HepG2 (cell line): Measurements from ENCODE around the gene F8A1. TPM values are rescaled to one million over a fixed set of nuclear protein-coding genes. Genes with fewer than 3 reads are reported as not detected.

ENCODE experiments used
- ATAC-seq: fragments of 200-7000 bp; cut with Tn5 transposase; 3 replicates; pipeline ENCODE4 v1.9.1; 2020; ENCODE audit warnings: mild to moderate bottlenecking, moderate library complexity
- BruUV-seq: library from RNA; stranded (reverse); fragments of 400-500 nt; replicated peaks from 2 replicates; lab custom pipeline; 2021; lab: Mats Ljungman, UMichigan
- CTCF ChIA-PET: fragments of 300-600 bp; formaldehyde crosslinking; extraction: SDS; loops from one replicate; lab custom pipeline; 2021; ENCODE audit warnings: low total read pairs, inconsistent platforms, low intra/inter-chr PET ratio; lab: Yijun Ruan, JAX
- POLR2A ChIA-PET: fragments of 350-600 bp; sonication (Branson Sonifier 250); formaldehyde crosslinking; loops from one replicate; lab custom pipeline; 2020; ENCODE audit warnings: antibody characterized with exemption, inconsistent platforms; lab: Yijun Ruan, JAX
- DNase-seq: peaks from one replicate; pipeline ENCODE4 v3.0.0-alpha.2; 2015; ENCODE audit warnings: low spot score
- FAIRE-seq: peaks from 3 replicates; lab custom pipeline; 2011; peaks lifted over from hg19 to GRCh38; lab: Jason Lieb, UNC
- H2AFZ ChIP-seq: one replicate; pipeline ENCODE4 v1.6.1; 2011; ENCODE audit warnings: low read length, inconsistent platforms
- H3K27ac ChIP-seq: fragments of 300-600 bp; 3 replicates; pipeline ENCODE4 v1.8.0; 2011; ENCODE audit warnings: mixed run types, mild to moderate bottlenecking, mixed read lengths, low read length, inconsistent platforms; ENCODE audit not compliant: insufficient read depth; ENCODE audit errors: extremely low read length
- H3K27me3 ChIP-seq, 2 experiments: fragments of 200-600 bp in 1 of 2; 2 replicates in 1 of 2; 3 replicates in 1 of 2; pipeline versions ENCODE4 v1.6.0 to v1.8.0; 2011; ENCODE audit warnings: low read length in 2 of 2, mild to moderate bottlenecking in 2 of 2, moderate library complexity in 2 of 2, inconsistent platforms in 1 of 2; ENCODE audit not compliant: insufficient read depth in 2 of 2, control insufficient read depth in 1 of 2
- H3K36me3 ChIP-seq, 2 experiments: fragments of 200-600 bp in 1 of 2; replicated peaks in 1 of 2; 2 replicates in 1 of 2; 3 replicates in 1 of 2; pipeline versions ENCODE4 v1.5.1 to v1.8.0; 2011; ENCODE audit warnings: low read length in 2 of 2, inconsistent platforms in 1 of 2; ENCODE audit not compliant: insufficient read depth in 2 of 2, control insufficient read depth in 1 of 2
- H3K4me1 ChIP-seq: 2 replicates; pipeline ENCODE4 v1.5.1; 2012; ENCODE audit warnings: low read length, inconsistent platforms; ENCODE audit not compliant: insufficient read depth
- H3K4me2 ChIP-seq: 2 replicates; pipeline ENCODE4 v1.6.0; 2011; ENCODE audit warnings: low read depth, low read length, inconsistent platforms
- H3K4me3 ChIP-seq, 3 experiments: fragments of 200-600 bp in 1 of 3; sonication (generic), shearing (Covaris generic) in 1 of 3; replicated peaks in 1 of 3; 2 replicates each; pipeline ENCODE4 v1.5.1; 2011 to 2016; ENCODE audit warnings: low read length in 3 of 3, inconsistent platforms in 2 of 3, low read depth in 2 of 3, mild to moderate bottlenecking in 2 of 3, control low read depth in 1 of 3, mixed read lengths in 1 of 3; ENCODE audit not compliant: insufficient read depth in 1 of 3
- H3K79me2 ChIP-seq: one replicate; pipeline ENCODE4 v1.6.1; 2011; ENCODE audit warnings: low read length, inconsistent platforms; ENCODE audit not compliant: insufficient read depth
- H3K9ac ChIP-seq: 2 replicates; pipeline ENCODE4 v1.6.0; 2011; ENCODE audit warnings: mild to moderate bottlenecking, low read depth, low read length, inconsistent platforms; ENCODE audit not compliant: insufficient read depth
- H3K9me3 ChIP-seq: 2 replicates; pipeline ENCODE4 v1.5.1; 2012; ENCODE audit warnings: mild to moderate bottlenecking, low read length
- H4K20me1 ChIP-seq: 2 replicates; pipeline ENCODE4 v1.6.0; 2011; ENCODE audit warnings: inconsistent platforms, mild to moderate bottlenecking, low read length, moderate library complexity; ENCODE audit not compliant: insufficient read depth
- ARHGAP35 ChIP-seq: sonication (generic); formaldehyde crosslinking; IDR thresholded peaks from 2 replicates; pipeline ENCODE4 v1.9.0; 2022; ENCODE audit warnings: mild to moderate bottlenecking, inconsistent platforms, moderate library complexity, missing genetic modification reagents, borderline replicate concordance
- GATAD2A ChIP-seq: IDR thresholded peaks from 2 replicates; pipeline ENCODE4 v1.6.1; 2016
- MED8 ChIP-seq: sonication (generic); formaldehyde crosslinking; IDR thresholded peaks from 2 replicates; pipeline ENCODE4 v1.8.1; 2023; ENCODE audit warnings: mild to moderate bottlenecking, missing genetic modification reagents; ENCODE audit not compliant: insufficient replicate concordance
- NFYB ChIP-seq: sonication (generic); formaldehyde crosslinking; IDR thresholded peaks from 2 replicates; pipeline ENCODE4 v1.4.0; 2020; ENCODE audit warnings: missing genetic modification reagents
- RFX1 ChIP-seq: fragments of 450-650 bp; IDR thresholded peaks from 2 replicates; pipeline ENCODE4 v1.6.1; 2017
- RFXANK ChIP-seq: IDR thresholded peaks from 2 replicates; pipeline ENCODE4 v1.6.1; 2016
- ZFP90 ChIP-seq: sonication (generic); formaldehyde crosslinking; IDR thresholded peaks from 2 replicates; pipeline ENCODE4 v1.8.0; 2022; ENCODE audit warnings: missing genetic modification reagents, mild to moderate bottlenecking, inconsistent platforms, borderline replicate concordance
- ZNF160 ChIP-seq: sonication (generic); formaldehyde crosslinking; IDR thresholded peaks from 2 replicates; pipeline ENCODE4 v1.8.0; 2022; ENCODE audit warnings: mild to moderate bottlenecking, inconsistent platforms, missing genetic modification reagents
- ZNF879 ChIP-seq: sonication (generic); formaldehyde crosslinking; IDR thresholded peaks from 2 replicates; pipeline ENCODE4 v1.8.1; 2023; ENCODE audit warnings: missing genetic modification reagents
- whole genome bisulfite sequencing: methylation state at CpG from one replicate; pipeline ENCODE4 v1.1.6; 2017; ENCODE audit warnings: low lambda C conversion rate; 5-methylcytosine and 5-hydroxymethylcytosine counted together
- in situ Hi-C: cut with HindIII; loops from 2 replicates; pipeline ENCODE4 v1.10.0; 2017; ENCODE audit warnings: low pct_unique_long_range_greater_than_20kb; ENCODE audit not compliant: extremely low pct_ligation_motif_present
- intact Hi-C: fragments of 100-400 bp; cut with micrococcal nuclease; formaldehyde crosslinking; loops from one replicate; pipeline ENCODE4 v1.10.0; 2022; ENCODE audit not compliant: unreplicated experiment
- polyA plus RNA-seq, 8 experiments: library from polyadenylated mRNA; depleted of rRNA in 3 of 8; stranded (reverse) in 7 of 8; unstranded in 1 of 8; fragments of >200 nt; fragmentation: Illumina TruSeq in 4 of 8; extraction: Trizol in 4 of 8; gene quantifications; 2 replicates each; pipeline versions ENCODE4 v1.2.1 to v1.2.3, GENCODE V29; 2011 to 2016; ENCODE audit warnings: low read depth in 4 of 8, missing spikeins in 1 of 8, mixed read lengths in 1 of 8; ENCODE audit not compliant: insufficient read depth in 1 of 8
- total RNA-seq, 5 experiments: library from RNA; depleted of rRNA; stranded (reverse); fragments of >200 nt; fragmentation: Illumina TruSeq; extraction: Trizol; gene quantifications; 2 replicates each; pipeline ENCODE4 v1.2.3, GENCODE V29; 2016; ENCODE audit warnings: low read depth in 1 of 5
- TF ChIP-seq, protein P1 (sequence below): sonication (generic); formaldehyde crosslinking; IDR thresholded peaks from 2 replicates; pipeline ENCODE4 v1.8.0; 2022; ENCODE audit warnings: missing genetic modification reagents, mild to moderate bottlenecking, borderline replicate concordance
- TF ChIP-seq, protein P2 (sequence below): sonication (generic); formaldehyde crosslinking; IDR thresholded peaks from 2 replicates; pipeline ENCODE4 v1.5.0; 2020; ENCODE audit warnings: missing genetic modification reagents

Gene F8A1
- total and polyA plus RNA-seq, 2 of the 13 experiments (the other 11 are each of a cell fraction or from before 2014, with no cell fraction given) = 3.6 to 5.0 TPM

DNA sequence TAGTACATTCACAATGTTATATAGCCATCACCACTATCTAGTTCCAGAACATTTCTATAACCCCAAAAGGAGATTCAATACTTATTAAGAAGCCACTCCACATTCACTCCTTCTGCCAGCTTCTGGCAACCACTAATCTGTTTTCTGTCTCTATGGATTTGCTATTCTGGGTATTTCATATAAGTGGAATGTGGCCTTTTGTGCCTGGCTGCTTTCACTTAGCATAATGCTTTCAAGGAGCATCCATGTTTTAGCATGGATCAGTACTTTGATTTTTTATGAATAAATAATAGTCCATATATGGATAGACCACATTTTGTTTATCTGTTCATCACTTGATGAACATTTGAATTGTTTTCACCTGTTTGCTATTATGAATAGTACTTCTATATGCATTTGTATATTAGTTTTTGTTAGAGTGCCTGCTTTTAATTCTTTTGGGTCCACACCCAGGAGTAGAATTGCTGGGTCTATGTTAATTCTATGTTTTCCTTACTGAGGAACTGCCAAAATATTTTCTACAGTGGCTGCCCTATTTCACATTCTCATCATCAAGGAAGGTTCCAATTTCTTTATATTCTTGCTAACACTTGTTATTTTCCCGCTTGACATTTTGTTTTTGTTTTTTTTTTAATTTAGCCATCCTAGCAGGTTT is 35.1 kb upstream of the F8A1 start:
- no peak overlapping the region for H3K9ac ChIP-seq
- H3K27me3 ChIP-seq = no peaks in the 10 kb centered on the region
- DNase-seq = no peak
- H3K4me2 ChIP-seq = no peak overlapping the region
- TF ChIP-seq ZFP90 (no peak), ZNF879 (CRISPR knock-in tag) (no peak), MED8 (CRISPR knock-in tag) (no peak), GATAD2A (CRISPR knock-in tag) (no peak), ARHGAP35 (no peak), ZNF160 (no peak), RFX1 (no peak), RFXANK (CRISPR knock-in tag) (no peak), NFYB (no peak)
- TF ChIP-seq, protein P1, sequence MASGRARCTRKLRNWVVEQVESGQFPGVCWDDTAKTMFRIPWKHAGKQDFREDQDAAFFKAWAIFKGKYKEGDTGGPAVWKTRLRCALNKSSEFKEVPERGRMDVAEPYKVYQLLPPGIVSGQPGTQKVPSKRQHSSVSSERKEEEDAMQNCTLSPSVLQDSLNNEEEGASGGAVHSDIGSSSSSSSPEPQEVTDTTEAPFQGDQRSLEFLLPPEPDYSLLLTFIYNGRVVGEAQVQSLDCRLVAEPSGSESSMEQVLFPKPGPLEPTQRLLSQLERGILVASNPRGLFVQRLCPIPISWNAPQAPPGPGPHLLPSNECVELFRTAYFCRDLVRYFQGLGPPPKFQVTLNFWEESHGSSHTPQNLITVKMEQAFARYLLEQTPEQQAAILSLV = no peak
- TF ChIP-seq, protein P2, sequence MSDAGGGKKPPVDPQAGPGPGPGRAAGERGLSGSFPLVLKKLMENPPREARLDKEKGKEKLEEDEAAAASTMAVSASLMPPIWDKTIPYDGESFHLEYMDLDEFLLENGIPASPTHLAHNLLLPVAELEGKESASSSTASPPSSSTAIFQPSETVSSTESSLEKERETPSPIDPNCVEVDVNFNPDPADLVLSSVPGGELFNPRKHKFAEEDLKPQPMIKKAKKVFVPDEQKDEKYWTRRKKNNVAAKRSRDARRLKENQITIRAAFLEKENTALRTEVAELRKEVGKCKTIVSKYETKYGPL (CRISPR knock-in tag) = no peak
- H2AFZ ChIP-seq = no peak overlapping the region
- no peak for ATAC-seq
- no TSS peak for BruUV-seq
- no peaks in the 10 kb centered on the region for H4K20me1 ChIP-seq
- no peaks in the 10 kb centered on the region for H3K4me1 ChIP-seq
- 0% methylated on average over 1 of the region's 1 CpG for WGBS
- intact Hi-C loops (no loop called here), in situ Hi-C loops (no loop called here)
- FAIRE-seq = no peak
- ChIA-PET CTCF (no interaction called here), POLR2A (no interaction called here)
- H3K4me3 ChIP-seq = no peak overlapping the region
- no peaks in the 10 kb centered on the region for H3K79me2 ChIP-seq
- H3K9me3 ChIP-seq = no peaks in the 10 kb centered on the region
- no peaks in the 10 kb centered on the region for H3K36me3 ChIP-seq
- H3K27ac ChIP-seq = no peak overlapping the region
